ENCODE measurements around the gene CMTM8. TPM values are rescaled to one million over a fixed set of nuclear protein-coding genes. Genes with fewer than 3 reads are reported as not detected.

Gene CMTM8
- total and polyA plus RNA-seq, 2 experiments from 2014 or later, result 19.9 to 24.5 TPM

DNA sequence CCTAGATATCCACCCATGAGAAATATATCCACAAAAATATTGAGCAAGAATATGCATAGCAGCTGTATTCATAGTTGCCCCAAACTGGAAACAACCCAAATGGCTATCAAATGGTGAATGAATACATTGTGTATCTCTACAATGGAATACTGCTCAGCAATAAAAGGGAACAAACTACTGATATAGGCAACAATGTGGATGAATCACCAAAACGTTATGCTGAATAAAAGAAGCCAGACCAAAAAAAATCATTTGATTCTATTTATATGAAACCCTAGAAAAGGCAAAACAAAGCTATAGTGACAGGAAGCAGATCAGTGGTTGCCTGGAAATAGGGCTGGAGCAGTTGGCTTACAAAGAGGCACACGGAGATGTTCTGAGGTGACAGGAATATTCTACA lies 137.6 kb downstream of the CMTM8 start (continued):
- TF ChIP-seq, protein P1, sequence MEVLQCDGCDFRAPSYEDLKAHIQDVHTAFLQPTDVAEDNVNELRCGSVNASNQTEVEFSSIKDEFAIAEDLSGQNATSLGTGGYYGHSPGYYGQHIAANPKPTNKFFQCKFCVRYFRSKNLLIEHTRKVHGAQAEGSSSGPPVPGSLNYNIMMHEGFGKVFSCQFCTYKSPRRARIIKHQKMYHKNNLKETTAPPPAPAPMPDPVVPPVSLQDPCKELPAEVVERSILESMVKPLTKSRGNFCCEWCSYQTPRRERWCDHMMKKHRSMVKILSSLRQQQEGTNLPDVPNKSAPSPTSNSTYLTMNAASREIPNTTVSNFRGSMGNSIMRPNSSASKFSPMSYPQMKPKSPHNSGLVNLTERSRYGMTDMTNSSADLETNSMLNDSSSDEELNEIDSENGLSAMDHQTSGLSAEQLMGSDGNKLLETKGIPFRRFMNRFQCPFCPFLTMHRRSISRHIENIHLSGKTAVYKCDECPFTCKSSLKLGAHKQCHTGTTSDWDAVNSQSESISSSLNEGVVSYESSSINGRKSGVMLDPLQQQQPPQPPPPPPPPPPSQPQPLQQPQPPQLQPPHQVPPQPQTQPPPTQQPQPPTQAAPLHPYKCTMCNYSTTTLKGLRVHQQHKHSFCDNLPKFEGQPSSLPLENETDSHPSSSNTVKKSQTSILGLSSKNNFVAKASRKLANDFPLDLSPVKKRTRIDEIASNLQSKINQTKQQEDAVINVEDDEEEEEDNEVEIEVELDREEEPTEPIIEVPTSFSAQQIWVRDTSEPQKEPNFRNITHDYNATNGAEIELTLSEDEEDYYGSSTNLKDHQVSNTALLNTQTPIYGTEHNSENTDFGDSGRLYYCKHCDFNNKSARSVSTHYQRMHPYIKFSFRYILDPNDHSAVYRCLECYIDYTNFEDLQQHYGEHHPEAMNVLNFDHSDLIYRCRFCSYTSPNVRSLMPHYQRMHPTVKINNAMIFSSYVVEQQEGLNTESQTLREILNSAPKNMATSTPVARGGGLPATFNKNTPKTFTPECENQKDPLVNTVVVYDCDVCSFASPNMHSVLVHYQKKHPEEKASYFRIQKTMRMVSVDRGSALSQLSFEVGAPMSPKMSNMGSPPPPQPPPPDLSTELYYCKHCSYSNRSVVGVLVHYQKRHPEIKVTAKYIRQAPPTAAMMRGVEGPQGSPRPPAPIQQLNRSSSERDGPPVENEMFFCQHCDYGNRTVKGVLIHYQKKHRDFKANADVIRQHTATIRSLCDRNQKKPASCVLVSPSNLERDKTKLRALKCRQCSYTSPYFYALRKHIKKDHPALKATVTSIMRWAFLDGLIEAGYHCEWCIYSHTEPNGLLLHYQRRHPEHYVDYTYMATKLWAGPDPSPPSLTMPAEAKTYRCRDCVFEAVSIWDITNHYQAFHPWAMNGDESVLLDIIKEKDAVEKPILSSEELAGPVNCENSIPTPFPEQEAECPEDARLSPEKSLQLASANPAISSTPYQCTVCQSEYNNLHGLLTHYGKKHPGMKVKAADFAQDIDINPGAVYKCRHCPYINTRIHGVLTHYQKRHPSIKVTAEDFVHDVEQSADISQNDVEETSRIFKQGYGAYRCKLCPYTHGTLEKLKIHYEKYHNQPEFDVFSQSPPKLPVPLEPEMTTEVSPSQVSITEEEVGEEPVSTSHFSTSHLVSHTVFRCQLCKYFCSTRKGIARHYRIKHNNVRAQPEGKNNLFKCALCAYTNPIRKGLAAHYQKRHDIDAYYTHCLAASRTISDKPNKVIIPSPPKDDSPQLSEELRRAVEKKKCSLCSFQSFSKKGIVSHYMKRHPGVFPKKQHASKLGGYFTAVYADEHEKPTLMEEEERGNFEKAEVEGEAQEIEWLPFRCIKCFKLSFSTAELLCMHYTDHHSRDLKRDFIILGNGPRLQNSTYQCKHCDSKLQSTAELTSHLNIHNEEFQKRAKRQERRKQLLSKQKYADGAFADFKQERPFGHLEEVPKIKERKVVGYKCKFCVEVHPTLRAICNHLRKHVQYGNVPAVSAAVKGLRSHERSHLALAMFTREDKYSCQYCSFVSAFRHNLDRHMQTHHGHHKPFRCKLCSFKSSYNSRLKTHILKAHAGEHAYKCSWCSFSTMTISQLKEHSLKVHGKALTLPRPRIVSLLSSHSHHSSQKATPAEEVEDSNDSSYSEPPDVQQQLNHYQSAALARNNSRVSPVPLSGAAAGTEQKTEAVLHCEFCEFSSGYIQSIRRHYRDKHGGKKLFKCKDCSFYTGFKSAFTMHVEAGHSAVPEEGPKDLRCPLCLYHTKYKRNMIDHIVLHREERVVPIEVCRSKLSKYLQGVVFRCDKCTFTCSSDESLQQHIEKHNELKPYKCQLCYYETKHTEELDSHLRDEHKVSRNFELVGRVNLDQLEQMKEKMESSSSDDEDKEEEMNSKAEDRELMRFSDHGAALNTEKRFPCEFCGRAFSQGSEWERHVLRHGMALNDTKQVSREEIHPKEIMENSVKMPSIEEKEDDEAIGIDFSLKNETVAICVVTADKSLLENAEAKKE (CRISPR knock-in tag; IDR thresholded peaks at IDR 0.05), result no peak
- TF ChIP-seq ZNF331 (CRISPR knock-in tag; IDR thresholded peaks at IDR 0.05; ENCODE audit: low read depth) (no peak), EZH2phosphoT487 (IDR thresholded peaks at IDR 0.05; ENCODE audit: unreplicated experiment) (no peak), STAT1 (IDR thresholded peaks at IDR 0.05; ENCODE audit: unreplicated experiment) (no peak), EZH2 (IDR thresholded peaks at IDR 0.05; ENCODE audit: low read depth, unreplicated experiment) (no peak), ZNF114 (CRISPR knock-in tag; IDR thresholded peaks at IDR 0.05) (no peak), JUNB (IDR thresholded peaks at IDR 0.05; ENCODE audit: unreplicated experiment) (no peak)
- TF ChIP-seq, protein P2, sequence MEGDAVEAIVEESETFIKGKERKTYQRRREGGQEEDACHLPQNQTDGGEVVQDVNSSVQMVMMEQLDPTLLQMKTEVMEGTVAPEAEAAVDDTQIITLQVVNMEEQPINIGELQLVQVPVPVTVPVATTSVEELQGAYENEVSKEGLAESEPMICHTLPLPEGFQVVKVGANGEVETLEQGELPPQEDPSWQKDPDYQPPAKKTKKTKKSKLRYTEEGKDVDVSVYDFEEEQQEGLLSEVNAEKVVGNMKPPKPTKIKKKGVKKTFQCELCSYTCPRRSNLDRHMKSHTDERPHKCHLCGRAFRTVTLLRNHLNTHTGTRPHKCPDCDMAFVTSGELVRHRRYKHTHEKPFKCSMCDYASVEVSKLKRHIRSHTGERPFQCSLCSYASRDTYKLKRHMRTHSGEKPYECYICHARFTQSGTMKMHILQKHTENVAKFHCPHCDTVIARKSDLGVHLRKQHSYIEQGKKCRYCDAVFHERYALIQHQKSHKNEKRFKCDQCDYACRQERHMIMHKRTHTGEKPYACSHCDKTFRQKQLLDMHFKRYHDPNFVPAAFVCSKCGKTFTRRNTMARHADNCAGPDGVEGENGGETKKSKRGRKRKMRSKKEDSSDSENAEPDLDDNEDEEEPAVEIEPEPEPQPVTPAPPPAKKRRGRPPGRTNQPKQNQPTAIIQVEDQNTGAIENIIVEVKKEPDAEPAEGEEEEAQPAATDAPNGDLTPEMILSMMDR (conservative IDR thresholded peaks at IDR 0.05; ENCODE audit: low read depth in 2 of 2), result no peak
